CD4-positive, alpha-beta T cell (primary cell): ENCODE results near the gene ZCCHC18. TPM values are rescaled to one million over a fixed set of nuclear protein-coding genes. Genes with fewer than 3 reads are reported as not detected.

ENCODE experiments used
- ATAC-seq: fragments of 200-7000 bp; cut with Tn5 transposase; one replicate; pipeline ENCODE4 v1.10.0; 2022; ENCODE audit warnings: mild to moderate bottlenecking; ENCODE audit not compliant: poor library complexity
- CTCF ChIA-PET: fragments of 350-600 bp; sonication (Branson Sonifier 250); formaldehyde crosslinking; loops from one replicate; lab custom pipeline; 2021; ENCODE audit warnings: antibody characterized with exemption, inconsistent platforms; lab: Charles Lee
- POLR2A ChIA-PET: fragments of 350-600 bp; sonication (Branson Sonifier 250); formaldehyde crosslinking; loops from one replicate; lab custom pipeline; 2021; ENCODE audit warnings: antibody characterized with exemption, inconsistent platforms; lab: Charles Lee
- DNase-seq, 14 experiments: peaks; one replicate each; pipeline ENCODE4 v3.0.0-alpha.2; 2013 to 2020; ENCODE audit warnings: mixed read lengths in 2 of 14
- H3K27ac ChIP-seq, 2 donors: one replicate each; pipeline versions ENCODE4 v1.5.1 to v1.7.0; 2013; ENCODE audit warnings: low read length in 2 of 2, low read depth in 1 of 2, mild to moderate bottlenecking in 1 of 2
- H3K27me3 ChIP-seq, 2 experiments: 1 replicate in 1 of 2; 2 replicates in 1 of 2; pipeline versions ENCODE4 v1.6.1 to v1.7.0; 2013; ENCODE audit warnings: low read length in 2 of 2, control low read depth in 1 of 2, mild to moderate bottlenecking in 1 of 2, moderate library complexity in 1 of 2; ENCODE audit not compliant: insufficient read depth in 2 of 2, control insufficient read depth in 1 of 2
- H3K36me3 ChIP-seq: one replicate; pipeline ENCODE4 v1.6.1; 2013; ENCODE audit warnings: low read length, control low read depth; ENCODE audit not compliant: insufficient read depth
- H3K4me1 ChIP-seq: one replicate; pipeline ENCODE4 v1.6.1; 2013; ENCODE audit warnings: low read length, control low read depth; ENCODE audit not compliant: insufficient read depth
- H3K4me3 ChIP-seq: one replicate; pipeline ENCODE4 v1.5.1; 2013; ENCODE audit warnings: mild to moderate bottlenecking, low read length, moderate library complexity
- H3K9me3 ChIP-seq, 2 experiments: 1 replicate in 1 of 2; 2 replicates in 1 of 2; pipeline versions ENCODE4 v1.6.1 to v1.7.0; 2013; ENCODE audit warnings: low read length in 2 of 2, mild to moderate bottlenecking in 2 of 2, control low read depth in 1 of 2, moderate library complexity in 1 of 2; ENCODE audit not compliant: control insufficient read depth in 1 of 2, insufficient read depth in 1 of 2
- H3K27ac Mint-ChIP-seq: one replicate; pipeline ENCODE4 v1.8.0; 2020; ENCODE audit warnings: mixed read lengths
- H3K27me3 Mint-ChIP-seq: one replicate; pipeline ENCODE4 v1.8.0; 2021; ENCODE audit warnings: mixed read lengths
- H3K36me3 Mint-ChIP-seq: one replicate; pipeline ENCODE4 v1.8.0; 2021; ENCODE audit warnings: low read depth, mixed read lengths
- H3K4me1 Mint-ChIP-seq: one replicate; pipeline ENCODE4 v1.8.0; 2021; ENCODE audit warnings: low read depth, mixed read lengths
- H3K4me3 Mint-ChIP-seq: one replicate; pipeline ENCODE4 v1.8.0; 2020; ENCODE audit warnings: mild to moderate bottlenecking, mixed read lengths
- H3K9me3 Mint-ChIP-seq: one replicate; pipeline ENCODE4 v1.8.0; 2020; ENCODE audit warnings: mixed read lengths
- CTCF ChIP-seq: fragments of 200-600 bp; IDR thresholded peaks from one replicate; pipeline ENCODE4 v1.8.0; 2022; ENCODE audit warnings: antibody characterized with exemption, mild to moderate bottlenecking
- intact Hi-C, 2 experiments: fragments of 100-400 bp; cut with DNase I in 1 of 2; cut with micrococcal nuclease in 1 of 2; formaldehyde crosslinking; loops; one replicate each; pipeline versions ENCODE4 v1.15.1 to v1.9.0; 2023 to 2025; cut with DNase I, micrococcal nuclease
- total RNA-seq, 174 experiments: library from RNA in 2 of 174; stranded (reverse) in 2 of 174; gene quantifications; one replicate each; pipeline ENCODE4 v1.2.3 and lab custom pipeline; 2021 to 2026

ZCCHC18 gene
- total RNA-seq, 2 experiments from 2014 or later: 2.9 to 3.8 TPM

GRCh38 chrX:104084063-104084462 lies 28.3 kb upstream of the ZCCHC18 start:
- H3K9me3 Mint-ChIP-seq: no peaks in the 10 kb centered on the region
- Histone ChIP-seq H3K27me3 (peaks cover 0 to 4% of the 10 kb centered on the region in 2 experiments), H3K9me3 (no peaks in the 10 kb centered on the region), H3K4me1 (no peaks in the 10 kb centered on the region), H3K4me3 (no peak overlapping the region), H3K36me3 (no peaks in the 10 kb centered on the region), H3K27ac (no peak overlapping the region)
- no peaks in the 10 kb centered on the region for H3K4me1 Mint-ChIP-seq
- intact Hi-C loops: no loop called here
- TF ChIP-seq CTCF: no peak
- CTCF ChIA-PET: no interaction called here
- no peaks in the 10 kb centered on the region for H3K36me3 Mint-ChIP-seq
- H3K4me3 Mint-ChIP-seq: no peak overlapping the region
- H3K27me3 Mint-ChIP-seq: no peaks in the 10 kb centered on the region
- DNase-seq (no peak), ATAC-seq (no peak)
- POLR2A ChIA-PET: no interaction called here
- no peak overlapping the region for H3K27ac Mint-ChIP-seq

GRCh38 chrX:104084534-104085277 lies 27.6 kb upstream of the ZCCHC18 start:
- no peak for TF ChIP-seq CTCF
- Mint-ChIP-seq H3K36me3 (no peaks in the 10 kb centered on the region), H3K4me1 (no peaks in the 10 kb centered on the region), H3K27me3 (no peaks in the 10 kb centered on the region), H3K4me3 (no peak overlapping the region), H3K27ac (no peak overlapping the region), H3K9me3 (no peaks in the 10 kb centered on the region)
- ATAC-seq (no peak), DNase-seq (no peak)
- peaks cover 0 to 4% of the 10 kb centered on the region in 2 experiments for H3K27me3 ChIP-seq
- no peaks in the 10 kb centered on the region for H3K36me3 ChIP-seq
- H3K4me3 ChIP-seq: no peak overlapping the region
- H3K27ac ChIP-seq: no peak overlapping the region
- no peaks in the 10 kb centered on the region for H3K4me1 ChIP-seq
- no peaks in the 10 kb centered on the region for H3K9me3 ChIP-seq
- CTCF ChIA-PET: no interaction called here
- POLR2A ChIA-PET: no interaction called here
- intact Hi-C loops: no loop called here

- Mint-ChIP-seq H3K27ac (no peak overlapping the region), H3K4me3 (no peak overlapping the region), H3K9me3 (no peaks in the 10 kb centered on the region), H3K36me3 (no peaks in the 10 kb centered on the region), H3K4me1 (no peaks in the 10 kb centered on the region), H3K27me3 (no peaks in the 10 kb centered on the region)
- ChIA-PET CTCF (no interaction called here), POLR2A (no interaction called here)
- intact Hi-C loops: no loop called here
- Histone ChIP-seq H3K4me1 (no peaks in the 10 kb centered on the region), H3K27me3 (peaks cover 0 to 4% of the 10 kb centered on the region in 2 experiments), H3K9me3 (no peaks in the 10 kb centered on the region), H3K27ac (no peak overlapping the region), H3K4me3 (no peak overlapping the region), H3K36me3 (no peaks in the 10 kb centered on the region)
- no peak for TF ChIP-seq CTCF
- no peak for ATAC-seq
- DNase-seq: no peak
These were observed 26.8 kb upstream of the ZCCHC18 start for GRCh38 chrX:104085477-104085876.
